Measurements from ENCODE around the gene NT5DC1. TPM values are rescaled to one million over a fixed set of nuclear protein-coding genes. Genes with fewer than 3 reads are reported as not detected.

Gene NT5DC1
- total and polyA plus RNA-seq, 10 of the 15 experiments (the other 5 are each of a cell fraction or from before 2014, with no cell fraction given): 40.8 to 140 (median 66.8) TPM

DNA sequence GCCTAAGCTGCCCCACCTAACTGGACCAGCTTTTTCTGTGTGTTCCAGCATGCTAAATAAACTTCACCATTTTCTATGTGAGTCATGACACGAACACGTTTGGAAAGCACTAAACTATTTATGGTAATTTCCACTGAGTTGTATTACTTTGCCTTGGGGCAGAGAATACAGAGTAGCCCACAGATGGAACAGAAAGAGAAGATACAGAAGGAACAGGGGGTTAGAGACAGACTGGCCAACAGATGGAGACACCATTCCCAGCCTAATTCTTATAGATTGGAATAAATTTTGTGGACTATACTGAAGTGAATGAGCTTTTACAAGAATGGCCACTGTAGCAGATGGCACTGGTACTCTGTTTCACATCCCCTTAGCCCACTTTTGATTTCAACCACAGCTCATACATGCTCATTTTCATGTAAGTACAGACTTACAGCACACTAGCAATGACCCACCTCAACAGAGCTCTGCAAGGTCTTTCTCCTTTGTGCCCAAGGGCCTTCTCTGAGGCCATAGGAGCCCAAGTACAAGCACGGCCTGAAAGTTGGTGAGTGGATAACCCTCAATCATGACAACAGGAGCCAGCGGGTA lies 13.1 kb upstream of the NT5DC1 start (continued):
- TF ChIP-seq, protein P1, sequence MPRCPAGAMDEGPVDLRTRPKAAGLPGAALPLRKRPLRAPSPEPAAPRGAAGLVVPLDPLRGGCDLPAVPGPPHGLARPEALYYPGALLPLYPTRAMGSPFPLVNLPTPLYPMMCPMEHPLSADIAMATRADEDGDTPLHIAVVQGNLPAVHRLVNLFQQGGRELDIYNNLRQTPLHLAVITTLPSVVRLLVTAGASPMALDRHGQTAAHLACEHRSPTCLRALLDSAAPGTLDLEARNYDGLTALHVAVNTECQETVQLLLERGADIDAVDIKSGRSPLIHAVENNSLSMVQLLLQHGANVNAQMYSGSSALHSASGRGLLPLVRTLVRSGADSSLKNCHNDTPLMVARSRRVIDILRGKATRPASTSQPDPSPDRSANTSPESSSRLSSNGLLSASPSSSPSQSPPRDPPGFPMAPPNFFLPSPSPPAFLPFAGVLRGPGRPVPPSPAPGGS (IDR thresholded peaks at IDR 0.05; ENCODE audit: borderline replicate concordance, insufficient read depth, low read depth, low read length, poor library complexity, severe bottlenecking): peak; percentile 58
- TF ChIP-seq TAF1 (IDR thresholded peaks at IDR 0.05; ENCODE audit: borderline replicate concordance, low read depth, low read length): peak; percentile 45; the same call in 1 of the 2 replicates
- peak; percentile 87; the same call in 1 of the 2 replicates for TF ChIP-seq TCF3 (IDR thresholded peaks at IDR 0.05; ENCODE audit: borderline replicate concordance, insufficient read depth, low read depth, low read length)
- no peak for TF ChIP-seq NFXL1 (IDR thresholded peaks at IDR 0.05; ENCODE audit: borderline replicate concordance)
- no peak for TF ChIP-seq ZZZ3 (IDR thresholded peaks at IDR 0.05; ENCODE audit: control insufficient read depth, insufficient read length, low read depth)
- TF ChIP-seq FOXK2 (IDR thresholded peaks at IDR 0.05): no peak
- peak; percentile 79 for TF ChIP-seq FOXM1 (IDR thresholded peaks at IDR 0.05; ENCODE audit: low read depth, low read length)
- peak; percentile 56; the same call in 1 of the 2 replicates for TF ChIP-seq BCL11A (IDR thresholded peaks at IDR 0.05; ENCODE audit: low read depth, low read length)
- 0 out of 2 replicates have a peak, but pooled peaks have one; percentile 18 for TF ChIP-seq POLR2A (IDR thresholded peaks at IDR 0.05; ENCODE audit: low read depth, low read length)
- TF ChIP-seq, protein P2, sequence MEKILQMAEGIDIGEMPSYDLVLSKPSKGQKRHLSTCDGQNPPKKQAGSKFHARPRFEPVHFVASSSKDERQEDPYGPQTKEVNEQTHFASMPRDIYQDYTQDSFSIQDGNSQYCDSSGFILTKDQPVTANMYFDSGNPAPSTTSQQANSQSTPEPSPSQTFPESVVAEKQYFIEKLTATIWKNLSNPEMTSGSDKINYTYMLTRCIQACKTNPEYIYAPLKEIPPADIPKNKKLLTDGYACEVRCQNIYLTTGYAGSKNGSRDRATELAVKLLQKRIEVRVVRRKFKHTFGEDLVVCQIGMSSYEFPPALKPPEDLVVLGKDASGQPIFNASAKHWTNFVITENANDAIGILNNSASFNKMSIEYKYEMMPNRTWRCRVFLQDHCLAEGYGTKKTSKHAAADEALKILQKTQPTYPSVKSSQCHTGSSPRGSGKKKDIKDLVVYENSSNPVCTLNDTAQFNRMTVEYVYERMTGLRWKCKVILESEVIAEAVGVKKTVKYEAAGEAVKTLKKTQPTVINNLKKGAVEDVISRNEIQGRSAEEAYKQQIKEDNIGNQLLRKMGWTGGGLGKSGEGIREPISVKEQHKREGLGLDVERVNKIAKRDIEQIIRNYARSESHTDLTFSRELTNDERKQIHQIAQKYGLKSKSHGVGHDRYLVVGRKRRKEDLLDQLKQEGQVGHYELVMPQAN (conservative IDR thresholded peaks at IDR 0.05): no peak
- no peak for TF ChIP-seq BACH1 (IDR thresholded peaks at IDR 0.05; ENCODE audit: borderline replicate concordance)
- TF ChIP-seq, protein P3, sequence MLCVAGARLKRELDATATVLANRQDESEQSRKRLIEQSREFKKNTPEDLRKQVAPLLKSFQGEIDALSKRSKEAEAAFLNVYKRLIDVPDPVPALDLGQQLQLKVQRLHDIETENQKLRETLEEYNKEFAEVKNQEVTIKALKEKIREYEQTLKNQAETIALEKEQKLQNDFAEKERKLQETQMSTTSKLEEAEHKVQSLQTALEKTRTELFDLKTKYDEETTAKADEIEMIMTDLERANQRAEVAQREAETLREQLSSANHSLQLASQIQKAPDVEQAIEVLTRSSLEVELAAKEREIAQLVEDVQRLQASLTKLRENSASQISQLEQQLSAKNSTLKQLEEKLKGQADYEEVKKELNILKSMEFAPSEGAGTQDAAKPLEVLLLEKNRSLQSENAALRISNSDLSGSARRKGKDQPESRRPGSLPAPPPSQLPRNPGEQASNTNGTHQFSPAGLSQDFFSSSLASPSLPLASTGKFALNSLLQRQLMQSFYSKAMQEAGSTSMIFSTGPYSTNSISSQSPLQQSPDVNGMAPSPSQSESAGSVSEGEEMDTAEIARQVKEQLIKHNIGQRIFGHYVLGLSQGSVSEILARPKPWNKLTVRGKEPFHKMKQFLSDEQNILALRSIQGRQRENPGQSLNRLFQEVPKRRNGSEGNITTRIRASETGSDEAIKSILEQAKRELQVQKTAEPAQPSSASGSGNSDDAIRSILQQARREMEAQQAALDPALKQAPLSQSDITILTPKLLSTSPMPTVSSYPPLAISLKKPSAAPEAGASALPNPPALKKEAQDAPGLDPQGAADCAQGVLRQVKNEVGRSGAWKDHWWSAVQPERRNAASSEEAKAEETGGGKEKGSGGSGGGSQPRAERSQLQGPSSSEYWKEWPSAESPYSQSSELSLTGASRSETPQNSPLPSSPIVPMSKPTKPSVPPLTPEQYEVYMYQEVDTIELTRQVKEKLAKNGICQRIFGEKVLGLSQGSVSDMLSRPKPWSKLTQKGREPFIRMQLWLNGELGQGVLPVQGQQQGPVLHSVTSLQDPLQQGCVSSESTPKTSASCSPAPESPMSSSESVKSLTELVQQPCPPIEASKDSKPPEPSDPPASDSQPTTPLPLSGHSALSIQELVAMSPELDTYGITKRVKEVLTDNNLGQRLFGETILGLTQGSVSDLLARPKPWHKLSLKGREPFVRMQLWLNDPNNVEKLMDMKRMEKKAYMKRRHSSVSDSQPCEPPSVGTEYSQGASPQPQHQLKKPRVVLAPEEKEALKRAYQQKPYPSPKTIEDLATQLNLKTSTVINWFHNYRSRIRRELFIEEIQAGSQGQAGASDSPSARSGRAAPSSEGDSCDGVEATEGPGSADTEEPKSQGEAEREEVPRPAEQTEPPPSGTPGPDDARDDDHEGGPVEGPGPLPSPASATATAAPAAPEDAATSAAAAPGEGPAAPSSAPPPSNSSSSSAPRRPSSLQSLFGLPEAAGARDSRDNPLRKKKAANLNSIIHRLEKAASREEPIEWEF (IDR thresholded peaks at IDR 0.05; ENCODE audit: insufficient replicate concordance, low read depth, low read length): no peak
- TF ChIP-seq SREBF2 (IDR thresholded peaks at IDR 0.05; ENCODE audit: low read length): no peak
- TF ChIP-seq, protein P4, sequence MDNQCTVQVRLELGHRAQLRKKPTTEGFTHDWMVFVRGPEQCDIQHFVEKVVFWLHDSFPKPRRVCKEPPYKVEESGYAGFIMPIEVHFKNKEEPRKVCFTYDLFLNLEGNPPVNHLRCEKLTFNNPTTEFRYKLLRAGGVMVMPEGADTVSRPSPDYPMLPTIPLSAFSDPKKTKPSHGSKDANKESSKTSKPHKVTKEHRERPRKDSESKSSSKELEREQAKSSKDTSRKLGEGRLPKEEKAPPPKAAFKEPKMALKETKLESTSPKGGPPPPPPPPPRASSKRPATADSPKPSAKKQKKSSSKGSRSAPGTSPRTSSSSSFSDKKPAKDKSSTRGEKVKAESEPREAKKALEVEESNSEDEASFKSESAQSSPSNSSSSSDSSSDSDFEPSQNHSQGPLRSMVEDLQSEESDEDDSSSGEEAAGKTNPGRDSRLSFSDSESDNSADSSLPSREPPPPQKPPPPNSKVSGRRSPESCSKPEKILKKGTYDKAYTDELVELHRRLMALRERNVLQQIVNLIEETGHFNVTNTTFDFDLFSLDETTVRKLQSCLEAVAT (IDR thresholded peaks at IDR 0.05): peak; percentile 42; the same call in 1 of the 2 replicates
- peak; percentile 60 for TF ChIP-seq YY1 (IDR thresholded peaks at IDR 0.05; ENCODE audit: low read depth, low read length)
- peak; percentile 95 for TF ChIP-seq RUNX3 (IDR thresholded peaks at IDR 0.05; ENCODE audit: low read length)
- peak; percentile 41; the same call in 1 of the 2 replicates for TF ChIP-seq PAX5 (IDR thresholded peaks at IDR 0.05; ENCODE audit: borderline replicate concordance, low read depth, low read length)
- TF ChIP-seq KAT2A (conservative IDR thresholded peaks at IDR 0.05; ENCODE audit: control insufficient read depth, low read depth, low read length): no peak
- no peak for TF ChIP-seq KLF5 (IDR thresholded peaks at IDR 0.05; ENCODE audit: partially characterized antibody)

Measured in GM12878 (cell line).